Neural progenitor cell (in vitro differentiated cells): ENCODE data around the gene RPS19. TPM values are rescaled to one million over a fixed set of nuclear protein-coding genes. Genes with fewer than 3 reads are reported as not detected.
A peak's percentile ranks its signal among the peaks of the same experiment; 100 is the strongest.

Experiments used
- DNase-seq: peaks from one replicate; pipeline ENCODE4 v3.0.0-alpha.2; 2016; ENCODE audit warnings: low spot score
- H2AFZ ChIP-seq: fragments of 200-600 bp; sonication (generic); replicated peaks from 2 replicates; pipeline ENCODE4 v1.6.1; 2016; ENCODE audit warnings: antibody characterized with exemption
- H3F3A ChIP-seq: fragments of 200-600 bp; sonication (generic); 2 replicates; pipeline ENCODE4 v1.6.1; 2016; ENCODE audit warnings: antibody characterized with exemption, low read depth
- H3K27ac ChIP-seq: fragments of 200-600 bp; sonication (generic); 2 replicates; pipeline ENCODE4 v1.5.1; 2016; ENCODE audit warnings: mild to moderate bottlenecking
- H3K27me3 ChIP-seq: fragments of 200-600 bp; sonication (generic); 2 replicates; pipeline ENCODE4 v1.6.1; 2016; ENCODE audit warnings: mild to moderate bottlenecking, moderate library complexity
- H3K36me3 ChIP-seq: fragments of 200-600 bp; sonication (generic); 2 replicates; pipeline ENCODE4 v1.5.1; 2016
- H3K4me1 ChIP-seq: fragments of 200-600 bp; sonication (generic); 2 replicates; pipeline ENCODE4 v1.6.1; 2016; ENCODE audit warnings: mixed run types
- H3K4me2 ChIP-seq: fragments of 200-600 bp; sonication (generic); 2 replicates; pipeline ENCODE4 v1.6.1; 2016
- H3K4me3 ChIP-seq: fragments of 200-600 bp; sonication (generic); 2 replicates; pipeline ENCODE4 v1.5.1; 2016
- H3K79me2 ChIP-seq: fragments of 200-600 bp; sonication (generic); 2 replicates; pipeline ENCODE4 v1.6.1; 2016; ENCODE audit warnings: low read depth
- H3K9ac ChIP-seq: fragments of 200-600 bp; sonication (generic); 2 replicates; pipeline ENCODE4 v1.6.1; 2016
- H3K9me3 ChIP-seq: fragments of 200-600 bp; sonication (generic); 2 replicates; pipeline ENCODE4 v1.5.1; 2016; ENCODE audit warnings: low read depth
- H4K20me1 ChIP-seq: fragments of 200-600 bp; sonication (generic); 2 replicates; pipeline ENCODE4 v1.6.1; 2016; ENCODE audit warnings: low read depth
- H3K27ac Mint-ChIP-seq: 3 replicates; pipeline ENCODE4 v1.8.0; 2021; ENCODE audit warnings: mixed read lengths
- H3K27me3 Mint-ChIP-seq: 2 replicates; pipeline ENCODE4 v1.8.0; 2022; ENCODE audit warnings: low read depth, mild to moderate bottlenecking, inconsistent platforms, moderate library complexity, mixed read lengths; ENCODE audit not compliant: insufficient read depth
- H3K36me3 Mint-ChIP-seq: 3 replicates; pipeline ENCODE4 v1.8.0; 2021; ENCODE audit warnings: mixed read lengths
- H3K4me1 Mint-ChIP-seq: 3 replicates; pipeline ENCODE4 v1.8.0; 2021; ENCODE audit warnings: mixed read lengths
- H3K4me3 Mint-ChIP-seq: 3 replicates; pipeline ENCODE4 v1.8.0; 2021; ENCODE audit warnings: mild to moderate bottlenecking, moderate library complexity, mixed read lengths
- H3K9me3 Mint-ChIP-seq: 3 replicates; pipeline ENCODE4 v1.8.0; 2020; ENCODE audit warnings: mixed read lengths
- CTCF ChIP-seq: fragments of 200-600 bp; sonication (generic); IDR thresholded peaks from 2 replicates; pipeline ENCODE4 v1.5.1; 2017; ENCODE audit warnings: antibody characterized with exemption, mild to moderate bottlenecking
- EZH2 ChIP-seq: fragments of 200-600 bp; sonication (generic); IDR thresholded peaks from 2 replicates; pipeline ENCODE4 v1.6.1; 2017; ENCODE audit warnings: antibody characterized with exemption, mild to moderate bottlenecking, moderate library complexity
- EZH2phosphoT487 ChIP-seq: fragments of 200-600 bp; sonication (generic); IDR thresholded peaks from 2 replicates; pipeline ENCODE4 v1.6.1; 2017; ENCODE audit warnings: antibody characterized with exemption
- total RNA-seq: library from RNA; depleted of rRNA; stranded (reverse); fragments of >200 nt; gene quantifications from 2 replicates; pipeline ENCODE4 v1.2.3, GENCODE V29; 2015; ENCODE audit warnings: low replicate concordance

The RPS19 gene
- total RNA-seq, 1 donor from 2014 or later, result 1,422 TPM

DNA sequence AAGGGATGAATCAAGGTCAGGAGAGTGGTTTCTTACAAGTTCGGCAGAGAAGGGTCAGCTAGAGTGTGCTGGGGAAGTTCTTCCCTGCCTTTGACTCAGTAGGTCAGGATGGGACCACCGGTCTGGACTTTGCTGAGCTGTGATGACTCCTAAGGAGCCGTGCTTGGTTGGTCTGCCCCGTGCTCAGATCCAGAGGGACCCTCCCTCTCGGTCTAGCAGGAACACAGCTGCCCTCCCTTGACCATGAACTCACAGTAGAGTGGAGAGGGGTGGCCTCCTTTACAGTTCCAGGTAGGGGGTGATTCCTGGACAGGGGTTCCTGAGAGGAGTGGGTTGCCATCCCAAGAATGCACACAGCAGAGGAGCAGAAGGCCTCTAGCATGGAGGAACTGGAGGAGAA, 4.3 kb downstream of the RPS19 start:
- Histone ChIP-seq H3K27me3 (no peaks in the 10 kb centered on the region), H2AFZ (no peak overlapping the region), H3K9ac (no peak overlapping the region), H3K4me3 (no peak overlapping the region), H3K79me2 (peaks cover 87% of the 10 kb centered on the region), H3K4me1 (peaks cover 23% of the 10 kb centered on the region), H3K9me3 (no peaks in the 10 kb centered on the region), H4K20me1 (peaks cover 86% of the 10 kb centered on the region), H3F3A (peaks cover 73% of the 10 kb centered on the region), H3K27ac (no peak overlapping the region), H3K36me3 (peaks cover 19% of the 10 kb centered on the region), H3K4me2 (no peak overlapping the region)
- Mint-ChIP-seq H3K27me3 (peaks cover 10% of the 10 kb centered on the region), H3K36me3 (peaks cover 42% of the 10 kb centered on the region), H3K4me1 (peaks cover 31% of the 10 kb centered on the region), H3K27ac (peak overlapping the region; percentile 67), H3K9me3 (no peaks in the 10 kb centered on the region), H3K4me3 (peak overlapping the region; percentile 62)
- TF ChIP-seq EZH2, result no peak
- no peak for TF ChIP-seq CTCF
- no peak for TF ChIP-seq EZH2phosphoT487
- no peak for DNase-seq

DNA sequence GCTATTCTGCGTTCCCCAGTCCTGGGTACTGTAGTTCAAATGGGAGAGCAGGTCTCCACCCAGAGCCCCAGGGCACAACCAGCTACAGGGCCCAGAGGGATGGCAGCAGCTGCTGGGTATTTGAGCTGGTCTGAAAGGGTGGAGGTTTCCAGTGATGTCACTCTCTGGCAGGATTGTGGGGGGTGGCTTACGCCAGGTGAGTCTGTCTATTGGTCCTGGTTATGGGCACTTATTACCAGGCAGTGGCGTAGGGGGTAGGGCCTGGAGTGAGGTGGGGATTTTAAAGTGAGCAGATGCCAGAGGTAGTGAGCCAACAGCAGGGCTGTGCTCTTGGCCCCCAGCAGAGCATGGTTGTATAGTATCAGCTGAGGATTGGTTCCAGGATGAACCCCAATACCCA, 6.2 kb downstream of the RPS19 start:
- Histone ChIP-seq H3K27me3 (no peaks in the 10 kb centered on the region), H3K36me3 (peaks cover 17% of the 10 kb centered on the region), H3F3A (peaks cover 81% of the 10 kb centered on the region), H2AFZ (no peak overlapping the region), H3K4me2 (no peak overlapping the region), H3K27ac (no peak overlapping the region), H3K4me3 (no peak overlapping the region), H3K4me1 (peaks cover 18% of the 10 kb centered on the region), H3K9me3 (no peaks in the 10 kb centered on the region), H4K20me1 (peaks cover 96% of the 10 kb centered on the region), H3K79me2 (peaks cover 74% of the 10 kb centered on the region), H3K9ac (no peak overlapping the region)
- H3K4me1 Mint-ChIP-seq, result peaks cover 18% of the 10 kb centered on the region
- no peak overlapping the region for H3K4me3 Mint-ChIP-seq
- H3K27ac Mint-ChIP-seq, result no peak overlapping the region
- H3K9me3 Mint-ChIP-seq, result no peaks in the 10 kb centered on the region
- no peak for DNase-seq
- TF ChIP-seq CTCF (no peak), EZH2 (no peak), EZH2phosphoT487 (no peak)
- H3K27me3 Mint-ChIP-seq, result peaks cover 4% of the 10 kb centered on the region
- peaks cover 39% of the 10 kb centered on the region for H3K36me3 Mint-ChIP-seq

- Histone ChIP-seq H3K4me3 (no peak overlapping the region), H3K4me1 (no peaks in the 10 kb centered on the region), H3F3A (peaks cover 83% of the 10 kb centered on the region), H3K27me3 (no peaks in the 10 kb centered on the region), H3K79me2 (peaks cover 53% of the 10 kb centered on the region), H3K9ac (no peak overlapping the region), H3K27ac (peak overlapping the region; percentile 67), H3K9me3 (no peaks in the 10 kb centered on the region), H3K36me3 (peaks cover 5% of the 10 kb centered on the region), H3K4me2 (no peak overlapping the region), H4K20me1 (peaks cover 96% of the 10 kb centered on the region), H2AFZ (no peak overlapping the region)
- TF ChIP-seq CTCF, result no peak
- no peak for TF ChIP-seq EZH2
- TF ChIP-seq EZH2phosphoT487, result no peak
- no peak overlapping the region for H3K27ac Mint-ChIP-seq
- H3K27me3 Mint-ChIP-seq, result peaks cover 4% of the 10 kb centered on the region
- H3K4me3 Mint-ChIP-seq, result no peak overlapping the region
- DNase-seq, result no peak
- H3K4me1 Mint-ChIP-seq, result peaks cover 4% of the 10 kb centered on the region
- peaks cover 25% of the 10 kb centered on the region for H3K36me3 Mint-ChIP-seq
- no peaks in the 10 kb centered on the region for H3K9me3 Mint-ChIP-seq
These were observed 8.3 kb downstream of the RPS19 start for GRCh38 chr19:41868120-41868988.
